HG03378 (cell line): ENCODE results near the gene LRPAP1.

ENCODE experiments used
- ATAC-seq: cut with Tn5 transposase; IDR thresholded peaks from one replicate; pipeline ENCODE4 v1.9.1; 2021; ENCODE audit warnings: mild to moderate bottlenecking, moderate library complexity; ENCODE audit not compliant: unreplicated experiment

Gene LRPAP1

DNA sequence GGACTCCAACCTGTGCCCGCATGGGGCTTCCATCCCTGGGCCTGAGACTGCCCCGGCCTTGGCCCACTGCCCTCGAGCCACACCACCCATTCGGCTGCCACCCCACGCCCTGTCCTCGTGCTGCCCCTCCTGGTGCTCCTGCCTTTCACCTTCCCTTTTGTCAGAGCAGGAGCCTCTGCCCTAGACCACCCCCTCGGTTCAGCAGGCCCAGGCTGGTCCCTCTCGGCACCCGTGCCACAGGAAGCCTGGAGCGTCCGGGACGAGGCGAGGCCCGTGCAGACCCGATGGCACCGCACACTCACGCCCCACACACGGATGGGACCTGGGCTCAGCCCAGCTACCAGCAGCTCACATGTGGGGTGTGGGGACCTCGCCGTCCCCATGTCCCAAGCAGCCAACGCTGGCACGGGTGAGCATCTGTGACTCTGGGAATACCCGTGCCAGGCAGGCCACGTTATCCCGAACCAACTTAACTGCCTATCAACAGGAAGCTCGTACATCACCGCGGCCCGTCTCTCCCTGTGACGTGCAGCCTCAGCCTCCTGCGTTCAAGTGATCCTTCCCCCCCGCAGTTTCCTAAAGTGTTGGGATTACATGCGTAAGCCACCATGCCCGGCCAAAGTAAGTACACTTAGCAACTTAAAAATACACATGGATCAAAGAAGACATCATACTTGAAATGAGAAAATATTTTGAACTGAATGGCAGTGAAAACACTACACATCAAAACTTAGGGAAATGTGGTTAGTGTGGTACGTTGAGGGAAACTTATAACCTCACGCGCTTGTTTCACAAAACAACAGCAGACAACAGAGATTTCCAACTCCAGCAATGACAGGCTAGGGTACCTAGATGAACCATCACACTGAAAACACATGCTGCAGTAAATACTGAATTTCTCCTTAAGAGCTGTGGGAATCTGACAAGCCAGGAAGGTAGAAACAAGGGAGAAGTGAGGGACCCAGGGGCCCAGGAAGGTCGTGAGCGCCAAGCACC lies 29.0 kb downstream of the LRPAP1 start:
- no peak for ATAC-seq

DNA sequence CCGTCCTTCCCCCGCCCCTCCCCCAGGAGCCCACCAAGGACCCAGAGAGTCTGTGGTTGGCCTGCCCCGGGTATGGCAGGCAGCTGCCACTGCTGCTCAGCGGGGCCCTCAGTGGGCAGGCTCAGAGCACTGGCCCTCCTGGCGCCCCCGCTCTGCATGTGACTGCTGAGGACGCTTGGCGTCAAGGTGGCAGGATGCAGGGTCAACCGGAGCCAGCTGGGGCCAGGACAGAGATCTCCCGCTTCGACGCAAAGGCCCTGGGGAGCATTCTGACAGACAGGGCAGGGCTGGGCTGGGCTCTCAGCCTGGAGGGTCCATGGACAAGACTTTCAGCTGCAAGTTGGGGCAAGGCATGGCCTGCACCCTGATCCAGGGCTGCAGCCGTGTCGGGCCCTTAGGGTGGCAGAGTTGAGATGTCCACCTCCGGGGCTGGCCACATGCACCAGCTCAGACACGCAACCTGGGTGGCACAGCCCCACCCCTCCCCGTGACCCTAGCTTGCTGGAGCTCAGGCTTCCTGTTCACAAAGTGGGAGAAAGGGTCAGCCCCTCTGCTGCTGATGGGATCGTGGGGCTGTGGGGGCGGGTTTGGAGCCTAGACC lies 30.3 kb downstream of the LRPAP1 start:
- ATAC-seq, result no peak

DNA sequence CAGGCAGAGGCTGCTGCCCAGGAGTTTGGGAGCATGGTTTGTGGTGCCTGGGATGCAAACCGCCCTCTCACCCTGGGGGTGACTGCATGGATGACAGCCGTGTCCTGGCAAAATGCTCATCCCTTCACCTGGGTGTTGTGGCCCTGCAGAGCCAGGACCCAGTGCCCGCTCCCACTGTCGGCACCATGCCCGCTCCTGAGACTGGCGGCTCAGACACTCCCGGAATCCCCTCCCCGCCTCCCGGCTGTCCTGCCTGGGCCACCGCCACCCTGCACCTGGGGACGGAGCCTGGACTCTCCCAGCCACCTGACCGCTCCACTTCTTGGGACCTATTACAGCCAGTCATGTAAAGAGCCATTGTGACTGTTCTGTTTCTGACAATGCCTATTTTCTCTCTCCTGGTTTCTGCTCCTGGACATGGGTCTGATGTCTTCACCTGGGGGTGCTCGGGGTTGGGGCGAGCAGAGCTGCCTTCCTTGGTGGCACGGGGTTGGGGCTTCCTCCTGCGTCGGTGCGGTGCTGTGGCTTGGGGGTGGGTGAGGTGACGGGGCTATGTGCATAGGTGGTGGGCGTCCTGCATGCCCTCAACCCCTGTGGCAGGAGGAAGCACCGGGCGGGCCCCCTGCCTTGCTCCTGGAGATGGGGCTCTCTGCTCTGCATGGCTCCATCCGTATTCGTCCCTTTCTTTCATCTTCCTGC lies 30.9 kb downstream of the LRPAP1 start:
- no peak for ATAC-seq

DNA sequence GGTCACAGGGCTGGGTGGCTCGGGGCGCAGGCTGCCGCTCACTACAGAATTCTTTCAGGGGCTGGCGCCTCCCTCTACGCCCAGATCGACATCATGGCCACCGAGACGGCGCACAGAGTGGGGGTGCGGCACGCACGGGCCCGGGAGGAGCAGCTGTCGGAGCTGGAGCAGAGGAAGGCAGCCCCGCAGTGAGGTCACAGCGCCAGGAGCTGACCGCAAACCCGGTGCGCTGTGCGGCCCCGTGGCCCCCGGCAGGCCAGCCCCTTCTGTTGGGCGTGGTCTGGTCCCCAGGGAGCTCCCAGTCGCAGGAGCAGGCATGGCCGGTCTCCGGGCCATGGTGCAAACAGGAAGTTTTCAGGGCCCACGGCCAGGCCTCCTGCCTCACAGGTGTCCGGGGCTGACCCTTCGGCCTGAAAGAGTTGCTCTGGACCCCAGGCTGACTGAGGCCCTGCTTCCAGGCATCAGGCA lies 31.6 kb downstream of the LRPAP1 start:
- ATAC-seq, result no peak

DNA sequence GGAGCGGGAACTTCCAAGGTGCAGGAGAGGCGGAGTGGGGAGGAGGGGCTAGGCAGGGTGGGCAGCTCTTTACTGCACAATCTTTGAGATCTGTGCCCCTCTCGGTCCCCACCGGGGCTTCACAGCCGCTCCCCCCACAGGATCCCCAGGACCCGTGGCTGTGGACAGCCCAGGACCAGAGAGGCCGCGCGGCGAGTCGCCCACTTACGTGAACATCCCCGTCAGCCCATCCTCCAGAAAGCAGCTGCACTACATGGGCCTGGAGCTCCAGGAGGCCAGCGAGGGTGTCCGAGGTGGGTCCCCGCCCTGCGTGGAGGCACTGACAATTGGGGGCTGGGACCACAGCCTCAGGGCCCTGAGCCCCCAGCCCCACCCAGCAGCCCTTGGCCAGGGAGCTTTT lies 32.1 kb downstream of the LRPAP1 start:
- no peak for ATAC-seq

DNA sequence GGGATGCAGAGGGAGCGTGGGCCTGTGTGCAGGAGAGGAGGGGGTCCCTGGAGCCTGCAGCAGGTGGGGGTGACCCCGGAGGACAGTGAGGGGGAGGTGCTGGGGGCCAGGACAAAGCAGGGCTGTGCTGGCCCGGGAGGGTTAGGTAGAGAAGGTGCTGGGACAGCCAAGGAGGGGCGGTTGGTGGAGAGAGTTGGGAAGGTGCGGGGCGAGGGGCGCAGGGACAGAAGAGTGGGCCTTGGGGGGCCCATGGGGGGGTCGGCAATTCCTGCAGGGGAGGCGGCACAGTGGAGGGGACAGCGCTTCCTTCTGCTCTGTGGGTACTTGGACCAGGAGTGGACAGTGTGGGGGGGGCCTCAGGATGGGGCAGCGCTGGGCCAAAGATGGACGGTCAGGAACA lies 32.5 kb downstream of the LRPAP1 start:
- ATAC-seq, result no peak

DNA sequence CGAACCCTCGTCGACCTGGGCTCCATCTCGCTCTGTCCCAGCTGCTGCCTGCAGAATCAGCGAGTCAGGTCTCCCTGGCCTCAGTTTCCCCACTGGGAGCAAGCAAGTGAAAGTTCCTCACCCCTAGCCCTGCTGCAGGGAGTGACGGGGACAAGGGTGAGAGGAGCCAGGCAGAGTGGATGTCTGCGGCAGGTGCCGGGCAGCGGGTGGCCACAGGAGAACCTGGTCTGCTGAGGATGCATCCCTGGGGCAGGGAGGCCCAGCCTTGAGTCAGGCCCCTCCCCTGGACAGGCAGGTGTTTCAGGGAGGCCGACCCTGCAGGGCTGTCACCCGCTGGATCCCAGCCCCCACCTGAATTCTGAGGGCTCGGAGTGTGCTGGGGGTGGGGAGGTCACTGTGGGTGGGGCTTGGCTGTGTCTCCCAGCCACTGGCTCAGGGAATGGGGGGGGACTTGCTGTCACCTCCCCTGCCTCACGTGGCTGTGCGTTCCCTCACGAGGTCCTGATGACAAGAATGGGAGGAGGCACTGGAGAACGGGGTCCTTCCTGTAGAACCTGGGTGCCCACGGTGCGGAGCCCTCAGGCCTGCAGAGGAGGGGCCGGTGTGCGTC lies 33.2 kb downstream of the LRPAP1 start:
- ATAC-seq, result no peak

DNA sequence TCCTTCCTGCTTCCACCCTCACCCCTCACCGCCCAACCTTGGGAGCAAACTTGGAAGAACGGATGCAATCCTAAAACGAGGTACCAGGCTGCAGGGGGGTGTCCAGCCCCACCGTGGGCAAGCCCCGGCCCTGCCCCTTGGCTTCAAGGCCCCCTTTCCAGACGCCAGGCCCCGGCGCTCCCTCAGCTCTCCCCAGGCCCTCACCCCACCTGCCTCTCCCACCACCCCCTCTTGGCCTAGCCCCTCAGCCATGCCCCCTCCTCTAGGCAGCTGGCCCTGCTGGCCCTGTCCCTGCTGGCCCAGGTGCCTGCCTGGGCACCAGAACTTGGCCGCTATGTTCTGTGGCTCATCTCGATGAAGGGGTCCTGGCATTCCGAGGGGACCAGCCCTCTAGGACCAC lies 33.8 kb downstream of the LRPAP1 start:
- no peak for ATAC-seq

DNA sequence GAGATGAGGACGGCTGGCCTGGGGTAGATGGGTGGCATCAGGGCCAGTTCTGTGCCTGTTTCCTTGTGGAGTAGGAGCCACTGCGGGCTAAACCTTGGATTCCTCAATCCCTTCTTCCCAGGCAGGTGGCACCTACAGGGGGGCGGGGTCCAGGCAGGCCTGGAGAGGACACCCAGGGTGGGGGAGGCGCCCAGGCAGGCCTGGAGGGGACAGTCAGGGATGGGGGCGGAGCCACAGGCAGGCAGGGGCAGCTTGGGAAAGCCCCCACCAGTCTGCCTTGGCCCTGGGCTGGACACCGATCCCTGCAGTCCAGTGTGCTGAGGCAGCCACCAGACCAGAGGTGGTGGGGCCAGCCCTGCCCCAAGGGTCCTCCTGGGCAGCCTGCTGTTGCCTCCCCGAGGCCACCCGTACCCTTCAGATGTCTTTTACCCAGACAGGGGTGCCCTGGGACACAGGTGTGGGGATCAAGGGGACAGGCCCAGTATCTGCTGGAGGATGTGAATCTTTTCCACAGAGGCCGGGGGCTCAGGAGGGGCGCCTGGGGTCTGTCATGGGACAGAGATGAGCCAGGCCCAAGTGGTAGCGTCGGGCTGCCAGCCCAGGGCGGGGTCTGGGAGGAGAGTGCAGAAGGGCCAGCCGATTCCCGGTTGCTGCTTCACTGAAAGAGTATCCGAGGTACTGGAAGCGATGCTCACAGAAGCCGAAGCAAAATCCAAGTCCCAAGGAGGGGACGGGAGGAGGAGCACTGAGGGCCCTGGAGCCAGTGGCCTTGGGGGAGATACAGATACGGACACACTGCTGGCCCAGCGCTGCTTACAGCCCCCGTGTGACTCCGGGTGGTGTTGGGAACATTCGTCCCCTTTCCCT lies 34.5 kb downstream of the LRPAP1 start:
- ATAC-seq, result no peak

DNA sequence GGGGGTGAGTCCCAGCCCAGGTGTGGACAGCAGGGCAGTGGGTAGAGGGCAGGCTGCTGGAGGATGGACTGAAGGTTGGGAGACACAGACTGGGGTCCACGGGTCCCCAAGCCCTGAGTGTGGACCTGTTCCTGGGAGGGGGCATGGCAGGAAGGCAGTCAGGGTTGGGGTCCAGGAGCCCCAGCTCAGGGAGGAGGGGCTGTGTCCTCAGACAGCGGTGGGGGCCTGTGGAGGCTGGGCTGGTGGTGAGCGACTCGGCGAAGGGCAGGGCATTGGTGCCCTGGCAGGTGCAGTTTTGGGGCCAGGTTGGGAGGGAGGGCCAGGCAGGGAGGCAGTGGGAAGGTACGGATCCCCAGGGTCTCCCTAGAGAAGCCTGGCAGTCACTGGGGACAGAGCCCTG lies 35.1 kb downstream of the LRPAP1 start:
- ATAC-seq, result no peak

DNA sequence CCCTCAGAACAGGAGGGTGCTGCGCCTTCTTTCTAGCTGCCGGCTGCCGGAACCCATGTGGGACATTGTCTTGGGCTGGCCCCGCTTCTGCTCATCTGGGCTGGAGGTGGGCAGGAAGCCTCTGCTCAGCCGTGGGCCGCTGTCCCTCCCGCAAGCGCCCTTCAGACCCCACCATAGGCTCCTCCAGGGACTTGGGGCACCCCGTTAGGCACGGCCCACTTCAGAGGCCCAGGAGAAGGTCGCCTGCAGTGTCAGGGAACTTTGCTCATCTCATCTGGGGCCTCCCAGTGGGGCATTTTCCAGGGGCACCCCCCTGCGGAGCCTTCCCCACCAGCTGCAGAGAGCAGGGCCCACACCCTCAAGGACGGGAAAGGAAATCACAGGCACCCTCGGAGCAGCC lies 36.2 kb downstream of the LRPAP1 start:
- ATAC-seq, result no peak

DNA sequence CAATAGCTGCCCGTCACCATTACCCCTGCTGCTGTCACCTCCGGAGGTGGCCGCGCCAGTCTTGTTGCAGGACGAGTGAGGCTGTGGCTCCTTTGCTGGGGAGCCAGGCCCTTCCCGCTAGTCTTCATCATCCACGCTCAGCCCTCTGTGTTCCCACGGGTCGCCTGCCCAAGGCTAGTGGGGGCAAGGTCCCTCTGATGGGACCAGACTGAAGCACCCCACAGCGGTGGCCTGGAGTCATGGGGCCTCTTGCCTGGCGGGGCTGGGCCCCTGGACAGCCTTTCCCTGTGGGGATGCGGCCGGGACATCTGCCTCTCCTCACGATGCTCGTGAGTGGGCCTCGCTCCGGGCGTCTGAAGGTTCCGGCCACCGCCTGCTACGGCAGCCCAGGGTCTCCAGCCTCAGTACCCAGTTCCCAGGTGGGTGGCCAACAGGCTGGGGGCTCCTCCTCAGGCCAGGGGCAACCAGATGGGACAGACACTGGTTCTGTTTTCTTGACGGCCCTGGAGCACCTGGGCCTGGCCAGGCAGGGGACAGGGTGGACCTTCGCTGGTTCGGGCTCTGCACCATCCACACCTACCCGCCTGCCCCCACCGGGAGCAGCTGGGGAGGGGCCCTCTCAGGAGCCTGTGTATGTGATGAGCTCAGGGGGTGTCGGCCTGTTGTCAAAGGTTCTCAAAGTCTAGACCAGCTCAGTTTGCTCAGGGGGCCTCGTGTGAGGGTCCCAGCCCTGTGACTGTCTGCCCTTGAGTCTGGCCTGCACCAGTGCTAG lies 36.8 kb downstream of the LRPAP1 start:
- ATAC-seq, result no peak

DNA sequence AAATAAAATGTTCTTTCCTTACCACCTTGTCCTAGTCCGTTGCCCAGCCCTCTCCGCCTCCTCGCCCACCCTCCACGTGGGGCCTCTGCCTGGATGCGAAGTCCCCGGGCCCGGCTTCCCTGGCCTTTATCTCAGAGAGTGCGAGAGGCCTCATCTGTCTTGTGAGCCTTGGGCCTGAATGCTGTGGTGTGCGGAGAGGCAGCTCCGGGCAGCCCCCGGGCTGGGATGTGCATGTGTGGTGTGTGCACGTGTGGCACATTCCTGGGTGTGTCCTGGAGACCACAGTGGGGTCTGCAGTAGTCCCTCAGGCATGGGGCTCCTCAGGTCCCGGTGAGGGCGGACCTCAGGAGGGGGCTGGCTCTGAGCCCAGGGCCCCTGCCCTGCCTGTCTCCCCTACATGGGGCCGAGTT lies 37.8 kb downstream of the LRPAP1 start:
- ATAC-seq, result no peak

DNA sequence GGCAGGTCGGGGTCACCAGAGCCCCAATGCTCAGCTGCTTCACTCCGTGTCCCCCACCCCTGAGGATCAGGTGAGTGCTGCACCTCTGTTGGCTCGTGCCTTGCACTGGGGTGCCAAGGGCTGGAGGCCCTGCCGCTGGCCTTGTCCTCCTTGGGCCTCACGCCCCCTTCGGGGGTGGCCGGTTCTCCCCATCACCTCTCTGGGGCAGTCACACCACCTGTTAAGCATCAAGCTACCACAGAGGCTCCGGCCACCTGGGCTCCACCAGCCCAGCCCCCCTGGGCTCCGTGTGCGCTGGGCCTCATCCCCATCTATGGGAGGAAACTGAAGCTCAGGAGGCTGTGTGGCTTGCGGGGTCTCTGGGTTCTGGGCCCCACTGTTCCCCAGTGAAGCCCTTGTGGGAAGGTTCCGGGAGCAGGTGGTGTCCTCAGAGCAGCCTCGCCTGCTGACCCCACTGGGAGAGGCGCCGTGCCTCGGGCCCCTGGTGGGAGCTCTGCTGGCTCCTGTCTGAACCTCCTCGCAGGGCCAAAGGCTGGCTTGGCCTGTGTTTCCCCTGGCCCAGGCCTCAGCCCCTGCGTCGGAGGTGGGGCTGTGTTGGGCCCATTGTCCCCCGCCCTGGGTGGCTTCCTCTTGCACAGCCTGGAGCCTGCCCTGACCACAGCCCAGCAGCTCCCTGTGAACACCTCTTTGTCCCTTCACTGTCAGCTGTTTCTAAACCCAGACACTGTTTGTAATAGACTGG lies 38.3 kb downstream of the LRPAP1 start:
- ATAC-seq, result no peak

DNA sequence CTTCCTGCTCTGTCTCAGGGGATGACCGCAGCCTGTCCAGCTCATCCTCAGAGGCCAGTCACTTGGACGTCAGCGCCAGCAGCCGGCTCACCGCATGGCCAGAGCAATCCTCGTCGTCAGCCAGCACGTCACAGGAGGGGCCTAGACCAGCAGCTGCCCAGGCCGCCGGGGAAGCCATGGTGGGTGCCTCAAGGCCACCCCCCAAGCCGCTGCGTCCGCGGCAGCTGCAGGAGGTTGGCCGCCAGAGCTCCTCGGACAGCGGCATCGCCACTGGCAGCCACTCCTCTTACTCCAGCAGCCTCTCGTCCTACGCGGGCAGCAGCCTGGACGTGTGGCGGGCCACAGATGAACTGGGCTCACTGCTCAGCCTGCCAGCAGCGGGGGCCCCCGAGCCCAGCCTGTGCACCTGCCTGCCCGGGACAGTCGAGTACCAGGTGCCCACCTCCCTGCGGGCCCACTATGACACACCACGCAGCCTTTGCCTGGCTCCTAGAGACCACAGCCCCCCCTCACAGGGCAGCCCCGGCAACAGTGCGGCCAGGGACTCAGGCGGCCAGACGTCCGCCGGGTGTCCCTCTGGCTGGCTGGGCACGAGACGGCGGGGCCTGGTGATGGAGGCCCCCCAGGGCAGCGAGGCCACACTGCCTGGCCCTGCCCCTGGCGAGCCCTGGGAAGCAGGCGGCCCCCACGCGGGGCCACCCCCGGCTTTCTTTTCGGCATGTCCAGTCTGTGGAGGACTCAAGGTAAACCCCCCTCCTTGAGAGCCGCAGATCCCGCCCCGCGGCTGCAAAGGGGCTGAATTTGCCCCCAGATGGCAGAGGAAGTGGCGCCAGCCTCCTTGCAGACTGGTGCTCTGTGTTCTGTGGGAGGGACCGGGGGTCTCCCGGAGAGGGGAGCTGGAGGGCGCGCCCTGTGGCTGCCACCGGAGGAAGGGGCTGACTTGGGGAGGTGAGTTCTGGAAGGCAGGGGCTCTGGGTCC lies 39.2 kb downstream of the LRPAP1 start:
- no peak for ATAC-seq

DNA sequence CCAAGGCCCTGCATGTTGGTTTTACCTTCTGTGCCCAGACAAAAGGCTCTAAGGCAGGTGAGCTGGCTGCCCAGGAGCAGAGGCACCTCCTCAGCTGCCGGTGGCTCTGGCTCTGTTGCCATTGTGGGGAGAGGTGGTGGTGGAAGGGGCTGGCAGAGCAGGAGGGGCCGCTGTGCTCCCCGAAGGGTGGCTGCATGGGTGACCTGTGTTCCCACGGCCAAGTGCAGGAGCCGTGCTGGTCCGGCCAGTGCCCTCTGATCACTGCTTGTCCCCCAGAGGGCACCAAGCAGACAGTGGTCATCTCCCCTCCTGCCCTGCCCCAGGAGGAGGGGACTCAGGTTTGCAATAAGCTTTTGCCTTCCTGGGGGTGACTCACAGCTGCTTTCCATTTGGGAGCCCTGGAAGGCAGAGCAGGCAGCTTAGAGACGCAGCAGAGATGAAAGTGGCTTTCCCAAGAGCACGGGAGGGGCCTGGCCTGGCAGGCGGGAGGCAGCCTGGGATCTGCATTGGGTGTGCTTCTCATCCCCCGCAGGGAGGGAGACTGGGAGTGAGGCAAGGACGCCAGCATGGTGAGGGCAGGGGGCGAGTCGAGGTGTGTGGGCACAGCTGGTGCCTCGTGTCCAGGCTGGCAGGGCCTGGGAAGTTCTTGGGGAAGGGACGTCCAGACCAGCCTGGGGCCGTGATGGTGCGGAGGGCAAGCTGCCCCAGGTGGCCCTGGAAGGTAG lies 40.4 kb downstream of the LRPAP1 start:
- no peak for ATAC-seq

DNA sequence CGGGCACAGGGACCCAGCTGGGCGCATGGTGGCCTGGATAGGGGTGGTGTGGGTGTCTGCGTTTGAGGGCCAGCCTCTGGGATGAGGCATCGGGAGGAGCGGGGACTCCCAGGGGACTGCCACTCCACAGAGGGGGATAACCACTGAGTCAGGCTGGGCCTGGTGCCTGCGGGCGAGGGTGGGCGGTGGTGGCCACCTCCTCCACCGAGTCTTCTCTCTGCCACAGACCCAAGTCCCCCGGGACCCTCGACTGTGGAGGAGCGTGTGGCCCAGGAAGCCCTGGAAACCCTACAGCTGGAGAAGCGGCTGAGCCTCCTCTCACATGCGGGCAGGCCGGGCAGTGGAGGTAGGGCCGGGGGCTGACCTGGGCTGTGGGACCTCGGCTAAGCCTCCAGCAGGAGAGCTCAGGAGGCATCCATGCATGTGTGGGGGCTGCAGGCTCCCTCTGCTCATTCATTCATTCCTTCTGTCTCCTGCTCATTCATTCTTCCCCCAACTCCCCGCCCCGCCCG lies 42.7 kb downstream of the LRPAP1 start:
- no peak for ATAC-seq
